ENCODE measurements around the gene DOK3. TPM values are rescaled to one million over a fixed set of nuclear protein-coding genes. Genes with fewer than 3 reads are reported as not detected.

Gene DOK3
- polyA plus RNA-seq, 3 donors from 2014 or later, result 0.48 to 1.3 TPM; not detected in 1

- H3K27me3 Mint-ChIP-seq (ENCODE audit: low read depth in 3 of 3), result peaks cover 3 to 9% (median 5%) of the 10 kb centered on the region in 3 donors
- H3K4me3 Mint-ChIP-seq, result peak overlapping the region in 1 of 5 donors; percentile 38
- no peaks in the 10 kb centered on the region for H3K9me3 Mint-ChIP-seq
- DNase-seq, result no peak
- no peaks in the 10 kb centered on the region for H3K36me3 Mint-ChIP-seq
- H3K27ac Mint-ChIP-seq, result no peak overlapping the region
- H3K4me1 Mint-ChIP-seq, result peaks cover 12 to 15% of the 10 kb centered on the region in 2 donors
These were observed 14.2 kb downstream of the DOK3 start for GRCh38 chr5:177495243-177496060.

- Mint-ChIP-seq H3K27ac (peak overlapping the region in 1 of 6 donors; percentile 51), H3K27me3 (ENCODE audit: low read depth in 3 of 3) (peaks cover 0 to 9% (median 4%) of the 10 kb centered on the region in 3 donors), H3K9me3 (no peaks in the 10 kb centered on the region), H3K36me3 (no peaks in the 10 kb centered on the region), H3K4me1 (peaks cover 12 to 15% of the 10 kb centered on the region in 2 donors), H3K4me3 (no peak overlapping the region)
- DNase-seq, result no peak
These were observed 15.1 kb downstream of the DOK3 start for GRCh38 chr5:177494346-177495195.

GRCh38 chr5:177493795-177494345 is 15.8 kb downstream of the DOK3 start:
- Mint-ChIP-seq H3K4me1 (peaks cover 11 to 14% of the 10 kb centered on the region in 2 donors), H3K27ac (peak overlapping the region in 1 of 6 donors; percentile 51), H3K4me3 (no peak overlapping the region), H3K36me3 (no peaks in the 10 kb centered on the region), H3K9me3 (no peaks in the 10 kb centered on the region), H3K27me3 (ENCODE audit: low read depth in 3 of 3) (peaks cover 0 to 9% (median 4%) of the 10 kb centered on the region in 3 donors)
- DNase-seq, result no peak

GRCh38 chr5:177492841-177493240 is 16.8 kb downstream of the DOK3 start:
- Mint-ChIP-seq H3K27ac (no peak overlapping the region), H3K4me3 (no peak overlapping the region), H3K9me3 (no peaks in the 10 kb centered on the region), H3K4me1 (peaks cover 3% of the 10 kb centered on the region in 2 donors), H3K27me3 (ENCODE audit: low read depth in 3 of 3) (peaks cover 0 to 2% (median under 1%) of the 10 kb centered on the region in 3 donors), H3K36me3 (no peaks in the 10 kb centered on the region)
- no peak for DNase-seq

- H3K27ac Mint-ChIP-seq, result no peak overlapping the region
- peaks cover 0 to 2% of the 10 kb centered on the region in 2 donors for H3K4me1 Mint-ChIP-seq
- H3K4me3 Mint-ChIP-seq, result no peak overlapping the region
- H3K9me3 Mint-ChIP-seq, result no peaks in the 10 kb centered on the region
- no peak for DNase-seq
- peaks cover 0 to 2% (median 0%) of the 10 kb centered on the region in 3 donors for H3K27me3 Mint-ChIP-seq (ENCODE audit: low read depth in 3 of 3)
- H3K36me3 Mint-ChIP-seq, result no peaks in the 10 kb centered on the region
These were observed 17.5 kb downstream of the DOK3 start for GRCh38 chr5:177491983-177492746.

- Mint-ChIP-seq H3K36me3 (no peaks in the 10 kb centered on the region), H3K4me1 (peaks cover 0 to 2% of the 10 kb centered on the region in 2 donors), H3K27ac (no peak overlapping the region), H3K27me3 (ENCODE audit: low read depth in 3 of 3) (peaks cover 0 to 2% (median 0%) of the 10 kb centered on the region in 3 donors), H3K4me3 (no peak overlapping the region), H3K9me3 (no peaks in the 10 kb centered on the region)
- no peak for DNase-seq
These were observed 18.1 kb downstream of the DOK3 start for GRCh38 chr5:177491429-177491945.

GRCh38 chr5:177490992-177491391 is 18.6 kb downstream of the DOK3 start:
- H3K9me3 Mint-ChIP-seq, result no peaks in the 10 kb centered on the region
- H3K27me3 Mint-ChIP-seq (ENCODE audit: low read depth in 3 of 3), result peaks cover 0 to 2% (median 0%) of the 10 kb centered on the region in 3 donors
- no peak overlapping the region for H3K27ac Mint-ChIP-seq
- H3K4me1 Mint-ChIP-seq, result peaks cover 0 to 2% of the 10 kb centered on the region in 2 donors
- no peak overlapping the region for H3K4me3 Mint-ChIP-seq
- no peak for DNase-seq
- no peaks in the 10 kb centered on the region for H3K36me3 Mint-ChIP-seq

- peaks cover 0 to 2% of the 10 kb centered on the region in 2 donors for H3K4me1 Mint-ChIP-seq
- no peaks in the 10 kb centered on the region for H3K36me3 Mint-ChIP-seq
- H3K27ac Mint-ChIP-seq, result no peak overlapping the region
- H3K9me3 Mint-ChIP-seq, result no peaks in the 10 kb centered on the region
- DNase-seq, result no peak
- no peaks in the 10 kb centered on the region for H3K27me3 Mint-ChIP-seq (ENCODE audit: low read depth in 3 of 3)
- no peak overlapping the region for H3K4me3 Mint-ChIP-seq
These were observed 19.2 kb downstream of the DOK3 start for GRCh38 chr5:177490311-177490991.

- Mint-ChIP-seq H3K27me3 (ENCODE audit: low read depth in 3 of 3) (peaks cover 0 to 4% (median 0%) of the 10 kb centered on the region in 3 donors), H3K36me3 (peaks cover 0 to 3% (median 0%) of the 10 kb centered on the region in 3 donors), H3K4me1 (peaks cover 0 to 2% of the 10 kb centered on the region in 2 donors), H3K27ac (no peak overlapping the region), H3K4me3 (no peak overlapping the region), H3K9me3 (no peaks in the 10 kb centered on the region)
- no peak for DNase-seq
These were observed 20.4 kb downstream of the DOK3 start for GRCh38 chr5:177489119-177489716.

- H3K27ac Mint-ChIP-seq, result no peak overlapping the region
- peaks cover 0 to 3% (median 0%) of the 10 kb centered on the region in 3 donors for H3K36me3 Mint-ChIP-seq
- no peaks in the 10 kb centered on the region for H3K4me1 Mint-ChIP-seq
- no peak for DNase-seq
- no peak overlapping the region for H3K4me3 Mint-ChIP-seq
- H3K9me3 Mint-ChIP-seq, result no peaks in the 10 kb centered on the region
- peaks cover 0 to 6% (median 0%) of the 10 kb centered on the region in 3 donors for H3K27me3 Mint-ChIP-seq (ENCODE audit: low read depth in 3 of 3)
These were observed 21.7 kb downstream of the DOK3 start for GRCh38 chr5:177487975-177488374.

GRCh38 chr5:177487144-177487543 is 22.5 kb downstream of the DOK3 start:
- Mint-ChIP-seq H3K9me3 (no peaks in the 10 kb centered on the region), H3K36me3 (peaks cover 0 to 3% (median 0%) of the 10 kb centered on the region in 3 donors), H3K4me3 (no peak overlapping the region), H3K27ac (no peak overlapping the region), H3K27me3 (ENCODE audit: low read depth in 3 of 3) (peaks cover 0 to 6% (median 0%) of the 10 kb centered on the region in 3 donors), H3K4me1 (no peaks in the 10 kb centered on the region)
- DNase-seq, result no peak

- Mint-ChIP-seq H3K9me3 (no peaks in the 10 kb centered on the region), H3K4me1 (no peaks in the 10 kb centered on the region), H3K27me3 (ENCODE audit: low read depth in 3 of 3) (peaks cover 0 to 6% (median 0%) of the 10 kb centered on the region in 3 donors), H3K27ac (no peak overlapping the region), H3K4me3 (no peak overlapping the region), H3K36me3 (peaks cover 0 to 3% (median 0%) of the 10 kb centered on the region in 3 donors)
- DNase-seq, result no peak
These were observed 23.4 kb downstream of the DOK3 start for GRCh38 chr5:177486256-177486655.

Measured in immature natural killer cell (primary cell).